Measurements from ENCODE around the gene FAIM2.

FAIM2 gene

DNA sequence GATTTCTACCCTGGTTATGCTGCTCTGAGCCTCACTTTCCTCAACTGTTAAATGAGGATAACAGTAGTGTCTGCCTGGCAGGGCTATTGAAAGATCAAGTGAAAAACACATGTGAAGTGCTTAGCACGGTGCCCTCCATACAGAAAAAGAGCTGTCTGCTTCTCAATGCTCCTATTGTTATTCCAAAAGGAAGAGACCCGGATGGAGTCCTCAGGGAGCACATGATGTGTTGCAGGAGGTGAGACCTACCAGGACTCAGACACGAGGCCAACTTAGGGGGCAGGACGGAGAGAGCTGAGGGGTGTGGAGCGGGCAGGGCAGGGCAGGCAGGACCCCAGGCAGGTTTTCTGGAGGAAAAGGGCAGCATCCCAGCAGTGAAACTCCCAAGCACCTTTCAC, 8.9 kb downstream of the FAIM2 start:
- DNase-seq (ENCODE audit: low read depth in 2 of 2) = no peak

DNA sequence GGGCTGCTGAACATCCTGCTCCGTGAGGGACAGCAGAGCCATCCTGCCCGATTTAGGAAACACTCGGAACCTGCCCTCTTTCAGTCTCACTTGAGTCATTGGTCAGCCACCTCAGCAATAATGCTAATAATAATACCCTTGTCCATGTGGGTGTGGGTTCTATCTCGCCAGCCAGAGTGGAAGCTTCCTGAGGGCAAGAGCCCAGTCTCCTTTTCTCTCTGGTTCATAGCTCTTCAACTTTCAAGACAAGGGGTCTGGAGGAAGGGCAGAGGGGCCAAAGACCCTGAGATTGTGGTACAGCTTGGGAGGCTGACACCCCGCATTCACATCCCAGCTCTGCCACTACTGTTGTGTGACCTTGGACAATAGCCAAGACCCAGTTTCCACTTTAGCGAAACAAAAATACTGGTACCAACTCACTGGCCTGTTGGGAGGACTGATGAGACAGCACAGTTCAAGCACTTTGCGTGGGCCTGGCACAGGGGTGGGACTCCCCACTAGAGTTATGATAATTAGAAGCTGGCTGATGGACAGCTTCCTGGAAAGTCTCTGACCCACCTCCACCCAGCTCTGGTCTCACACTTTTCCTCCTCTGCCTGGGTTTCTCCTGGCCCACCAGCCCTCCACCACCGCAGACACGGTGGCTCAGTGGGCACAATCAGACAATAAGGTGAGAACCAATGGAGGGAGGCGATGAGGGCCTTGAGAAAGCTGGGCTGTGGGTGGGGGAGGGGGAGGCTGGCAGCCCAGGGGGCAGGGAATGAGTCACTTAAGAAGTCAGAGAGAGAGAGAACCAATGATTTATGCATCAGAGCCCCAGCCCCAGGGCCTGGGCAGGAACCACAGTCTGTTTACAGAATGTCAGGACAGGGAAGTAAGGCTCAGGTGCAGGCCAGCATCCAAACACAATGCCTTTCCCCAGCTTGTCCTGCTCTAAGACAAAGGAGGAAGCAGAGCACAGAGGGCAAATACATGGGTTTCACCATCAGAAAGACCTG, 9.6 kb downstream of the FAIM2 start:
- no peak for DNase-seq (ENCODE audit: low read depth in 2 of 2)

DNA sequence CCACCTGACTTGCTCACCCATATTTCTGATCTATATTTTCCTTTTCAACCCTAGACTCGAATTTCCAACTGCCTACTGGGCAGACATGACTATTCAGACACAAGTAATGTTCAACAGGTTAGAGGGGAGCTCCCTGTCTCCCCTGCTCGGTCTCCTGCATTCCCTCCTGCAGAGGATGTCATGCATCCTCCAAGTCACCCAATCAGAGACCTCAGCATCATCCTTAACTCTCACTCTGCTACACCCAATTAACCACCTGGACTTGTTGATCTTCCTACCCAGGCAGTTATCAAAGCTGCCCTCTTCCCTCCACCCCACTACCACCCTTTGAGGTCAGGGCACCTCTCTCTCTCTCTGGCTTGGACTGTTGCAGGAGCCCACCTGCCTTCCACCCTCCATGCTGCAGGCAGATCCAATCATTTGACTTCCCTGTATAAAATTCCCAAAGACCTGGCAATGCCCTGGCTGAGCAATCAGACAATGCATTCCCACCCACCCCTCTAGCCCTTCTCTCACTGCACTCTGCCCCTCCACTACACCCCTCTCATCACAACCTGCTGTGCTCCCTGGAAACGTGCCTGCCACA, 10.9 kb downstream of the FAIM2 start:
- DNase-seq (ENCODE audit: low read depth in 2 of 2) = no peak

DNA sequence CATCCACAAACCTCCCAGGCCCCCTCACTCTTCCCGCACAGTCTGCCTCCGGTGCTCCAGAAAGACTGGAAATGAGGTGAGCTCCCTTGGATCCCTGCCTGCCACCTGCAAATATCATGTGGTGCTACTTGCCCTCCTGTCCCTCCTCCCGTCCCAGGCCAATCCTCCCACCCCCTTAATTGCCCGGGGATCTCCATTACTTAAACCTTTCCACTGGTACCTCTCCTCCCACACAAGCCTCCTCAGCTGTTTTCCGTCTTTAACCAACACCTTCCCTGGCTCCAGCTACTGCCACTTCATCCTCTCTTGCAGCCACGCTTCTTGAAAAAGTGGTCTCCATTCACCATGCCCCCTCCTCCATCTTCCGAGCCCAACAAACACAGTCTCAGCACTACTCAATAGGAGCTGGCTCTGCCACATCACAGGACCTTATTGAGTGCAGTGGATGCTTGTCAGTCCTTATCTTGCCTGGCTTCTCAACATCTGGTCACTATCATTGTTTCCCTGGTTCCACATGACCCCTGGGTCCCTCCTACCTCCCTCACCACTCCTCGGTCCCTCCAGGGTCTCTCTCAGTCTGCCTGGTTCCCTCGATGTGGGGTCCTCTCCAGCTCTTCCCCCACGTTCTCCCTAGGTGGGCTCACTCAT, 11.5 kb downstream of the FAIM2 start:
- no peak for DNase-seq (ENCODE audit: low read depth in 2 of 2)

DNA sequence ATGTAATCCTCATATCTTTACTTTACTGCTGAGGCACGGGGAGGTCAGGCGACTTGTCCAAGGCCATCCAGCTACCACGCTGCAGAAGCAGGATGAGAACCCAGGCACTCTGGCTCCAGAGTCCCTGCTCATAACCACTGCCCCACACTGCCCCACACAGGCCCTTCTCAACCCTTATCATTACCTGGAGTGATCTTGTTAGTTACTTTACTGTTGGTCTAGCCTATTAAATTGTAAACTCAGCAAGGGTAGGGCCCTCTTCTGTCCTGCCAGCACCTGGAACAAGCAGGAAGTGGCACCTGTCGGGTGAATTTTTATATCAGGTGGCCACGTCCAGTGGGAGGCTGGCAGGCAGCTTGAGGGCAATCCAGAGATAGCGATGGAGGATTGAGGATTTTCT, 12.2 kb downstream of the FAIM2 start:
- no peak for DNase-seq (ENCODE audit: low read depth in 2 of 2)

DNA sequence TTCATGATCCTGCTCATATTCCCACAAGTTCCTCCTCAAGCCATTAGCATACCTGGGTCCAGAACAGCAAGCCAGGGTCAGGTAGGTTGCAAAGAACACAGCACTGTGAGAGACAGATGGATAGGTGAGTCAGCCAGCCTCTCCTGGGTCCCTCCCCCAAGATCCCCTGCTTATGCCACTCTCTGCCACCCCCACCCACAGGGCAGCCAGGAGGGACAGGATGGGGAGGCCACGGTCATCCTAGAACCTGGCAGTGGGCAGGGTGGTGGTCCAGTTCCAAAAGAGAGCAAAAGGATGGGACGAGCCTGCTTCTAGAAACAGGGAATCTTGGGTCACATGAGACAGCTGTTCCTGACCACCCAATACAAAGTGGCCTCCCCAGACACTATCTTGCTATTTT, 12.7 kb downstream of the FAIM2 start:
- no peak for DNase-seq (ENCODE audit: low read depth in 2 of 2)

DNA sequence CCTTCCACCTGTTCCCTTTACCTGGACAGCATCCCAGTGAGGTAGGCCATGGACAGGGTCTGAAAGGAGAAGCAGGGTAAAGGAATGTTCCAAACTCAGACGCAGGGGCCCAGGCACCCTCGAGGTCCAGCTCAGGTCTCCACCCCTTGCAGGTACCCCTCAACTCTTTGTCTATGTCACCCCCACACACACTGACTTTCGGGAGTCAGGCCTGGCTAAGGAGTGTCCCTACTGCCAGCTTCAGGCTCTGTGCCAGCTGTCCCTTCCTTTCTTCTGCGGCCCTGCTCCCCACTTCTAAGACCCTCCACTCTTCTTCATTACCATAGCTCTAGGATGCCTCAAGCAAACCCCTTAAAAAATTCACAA, 13.6 kb downstream of the FAIM2 start:
- no peak for DNase-seq (ENCODE audit: low read depth in 2 of 2)

DNA sequence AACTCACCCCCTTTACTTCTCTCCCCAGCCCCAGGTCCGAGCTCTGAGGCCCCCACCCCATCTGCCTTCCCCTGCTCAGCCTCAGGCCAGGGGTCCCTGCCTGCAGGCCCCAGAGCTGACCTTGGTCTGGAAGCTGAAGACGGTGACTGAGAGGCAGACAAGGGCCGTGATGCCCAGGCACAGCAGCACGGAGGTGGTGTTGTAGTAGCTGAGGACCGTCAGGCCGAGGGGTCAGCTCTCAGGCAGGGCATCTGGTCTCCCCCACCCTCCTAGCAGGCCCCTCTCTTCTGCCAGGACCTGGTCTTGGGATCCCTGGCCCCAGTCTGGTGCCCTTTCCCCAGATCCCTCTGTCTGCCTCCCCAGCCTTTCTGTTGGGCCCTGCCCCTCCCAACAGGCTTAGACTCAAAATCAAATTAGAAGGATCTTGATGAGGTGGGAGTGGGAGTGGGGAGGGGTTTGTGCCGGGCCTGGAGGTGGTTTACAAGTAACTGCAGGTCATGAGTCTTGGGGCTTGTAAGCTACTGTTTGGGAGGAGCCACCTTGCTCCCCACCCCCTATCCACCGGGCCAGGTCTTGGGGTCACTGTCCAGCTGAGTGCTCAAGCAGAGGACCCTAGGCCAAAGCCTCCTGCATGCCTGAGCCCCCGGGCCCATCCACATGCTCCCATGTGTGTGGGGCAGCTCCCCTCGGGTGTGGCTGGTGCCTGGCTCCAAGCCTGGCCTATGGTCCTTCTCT, 14.2 kb downstream of the FAIM2 start:
- no peak for DNase-seq (ENCODE audit: low read depth in 2 of 2)

DNA sequence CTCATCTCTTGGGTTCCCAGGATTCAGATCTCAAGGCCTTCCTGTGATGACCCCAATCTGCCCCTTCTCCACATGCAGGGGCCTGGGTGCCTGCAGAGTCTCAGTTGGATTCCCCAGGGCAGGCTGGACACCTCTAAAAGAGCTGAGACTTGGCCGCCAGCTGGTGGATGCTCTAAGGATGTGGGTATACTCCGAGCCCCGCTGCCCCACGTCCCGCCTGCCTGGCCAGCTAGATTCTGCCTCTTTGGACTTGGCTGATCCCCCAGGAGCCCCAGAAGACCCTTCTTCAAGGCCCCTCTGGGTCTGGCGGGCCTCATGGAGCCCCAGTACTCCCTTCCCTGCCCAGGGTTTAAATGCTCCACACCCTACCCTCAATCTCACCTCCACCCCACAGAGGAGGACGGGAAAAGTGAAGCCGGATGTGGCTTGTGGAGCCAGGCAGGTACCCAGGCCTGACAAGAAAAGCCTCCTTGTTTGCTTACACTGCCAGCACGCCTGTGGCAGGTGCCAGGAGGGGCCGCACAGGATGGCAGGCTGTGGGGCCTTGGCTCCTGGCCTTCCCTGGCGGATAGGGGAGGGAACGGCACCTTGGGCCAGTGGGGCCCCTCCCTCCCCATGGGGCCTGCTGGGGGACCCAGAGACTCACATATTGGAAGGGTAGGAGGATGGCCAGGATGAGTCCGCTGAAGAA, 15.1 kb downstream of the FAIM2 start:
- no peak for DNase-seq (ENCODE audit: low read depth in 2 of 2)

DNA sequence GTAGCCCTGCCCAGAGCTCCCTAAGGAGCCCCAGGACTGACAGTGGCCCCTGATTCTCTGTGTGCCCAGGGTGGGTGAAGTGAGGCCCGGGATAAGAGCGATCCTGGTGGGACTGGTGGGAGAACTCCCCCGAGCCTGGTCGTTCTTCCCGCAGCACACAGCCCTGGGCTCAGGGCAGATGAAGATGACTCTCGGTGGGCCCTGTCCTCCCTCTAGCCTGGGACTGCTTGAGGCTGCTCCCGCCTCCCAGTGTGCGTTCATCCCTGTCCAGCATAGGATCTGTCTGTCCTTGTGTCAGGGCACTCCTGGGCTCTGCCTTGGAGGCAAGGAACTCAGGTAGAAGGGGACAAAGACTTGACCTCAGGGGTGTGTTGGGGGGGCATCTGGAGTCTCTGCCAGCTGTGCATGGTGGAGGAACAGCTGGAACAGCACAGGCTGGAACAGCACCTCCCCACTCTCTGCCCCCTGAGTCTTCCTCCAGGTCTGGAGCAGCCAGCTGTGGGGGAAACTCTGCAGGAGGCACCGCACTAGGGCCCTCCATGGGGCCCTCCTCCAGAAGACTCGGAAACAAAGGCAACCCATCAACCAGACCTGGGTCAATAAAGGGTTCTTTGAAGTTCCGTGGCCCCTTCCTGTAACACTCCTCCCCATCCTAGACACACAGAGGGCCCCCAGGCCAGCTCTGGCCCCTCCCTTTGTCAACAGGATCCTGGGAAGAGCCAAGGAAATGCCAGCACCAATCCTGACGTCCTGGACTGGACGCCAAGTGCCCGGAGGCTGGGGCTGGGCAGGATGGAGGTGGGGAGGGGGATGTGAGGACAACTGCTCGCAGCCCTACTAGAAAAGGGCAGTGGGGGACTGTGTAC, 15.9 kb downstream of the FAIM2 start:
- no peak for DNase-seq (ENCODE audit: low read depth in 2 of 2)

DNA sequence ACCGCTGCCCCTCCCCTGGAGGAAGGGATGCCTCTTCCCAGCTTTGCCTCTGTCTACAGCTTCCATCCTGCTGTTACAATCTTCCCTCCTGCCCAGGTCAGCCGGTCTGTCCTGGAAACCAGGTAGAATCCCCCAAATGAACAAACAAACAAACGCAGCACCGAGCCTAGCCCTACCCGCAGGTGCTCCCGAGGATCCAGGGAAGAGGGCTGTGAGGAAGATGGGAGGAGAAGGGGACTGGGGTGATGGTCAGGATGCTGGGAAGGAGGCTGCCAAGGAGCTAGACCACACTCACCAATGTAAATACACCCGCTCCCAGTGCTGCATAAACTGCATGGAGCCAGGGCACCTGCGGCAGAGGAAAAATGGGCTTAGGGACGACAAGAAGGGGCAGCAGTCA, 16.6 kb downstream of the FAIM2 start:
- DNase-seq (ENCODE audit: low read depth in 2 of 2) = no peak

DNA sequence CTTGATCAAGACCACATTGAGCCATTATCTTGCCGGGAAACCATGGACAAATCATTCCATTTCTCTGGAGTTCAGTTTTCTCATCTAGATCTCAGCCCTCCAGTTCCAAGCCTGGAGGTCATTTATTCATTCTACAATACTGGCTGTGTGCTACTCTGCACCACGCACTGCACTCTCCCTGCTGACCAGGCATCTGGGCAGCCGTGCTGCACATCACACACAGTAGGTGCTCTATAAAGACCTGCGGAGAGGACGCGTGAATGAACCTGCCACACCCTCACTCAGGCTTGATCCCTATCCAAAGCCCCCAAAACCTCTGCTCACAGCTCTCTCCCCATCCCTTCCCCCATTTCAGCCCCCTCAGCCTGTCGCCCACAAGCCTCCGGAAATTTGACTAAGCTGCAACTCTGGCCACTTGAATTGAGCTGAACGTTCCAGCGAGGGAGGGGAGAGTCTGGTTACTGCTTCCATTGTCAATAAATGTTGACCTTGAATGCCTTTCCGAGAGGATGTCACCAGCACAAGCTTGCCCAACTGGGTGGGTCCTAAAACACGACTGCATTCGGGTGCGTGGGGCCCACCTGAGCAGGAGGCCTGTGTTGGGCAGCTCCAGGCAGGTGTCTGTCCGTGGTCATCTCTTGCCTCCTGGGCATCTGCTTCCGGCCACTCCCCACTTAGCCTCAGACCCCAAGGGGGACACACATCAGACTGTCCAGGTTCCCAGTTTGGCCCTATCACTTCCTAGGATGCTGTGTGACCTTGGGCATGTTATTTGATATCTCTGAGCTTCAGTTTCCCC, 17.8 kb downstream of the FAIM2 start:
- DNase-seq (ENCODE audit: low read depth in 2 of 2) = no peak

DNA sequence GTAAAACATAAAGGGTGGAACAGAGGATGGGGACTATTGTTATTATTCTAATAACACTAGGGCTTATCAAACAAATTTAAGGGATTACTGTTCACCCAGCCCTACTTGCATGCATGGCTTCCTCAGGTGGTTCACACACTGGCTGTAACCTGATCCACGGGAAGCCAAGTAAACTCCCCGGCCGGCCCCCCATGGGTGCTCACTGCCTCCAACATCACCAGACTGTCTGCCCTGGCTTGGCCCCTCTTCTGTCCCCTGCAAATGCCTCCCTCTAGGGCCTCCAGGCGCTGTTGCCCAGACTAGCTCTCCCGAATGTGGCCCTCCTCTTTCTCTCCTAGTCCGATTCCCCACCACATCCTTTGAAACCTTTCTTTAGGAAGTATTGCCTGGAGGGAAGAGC, 18.6 kb downstream of the FAIM2 start:
- no peak for DNase-seq (ENCODE audit: low read depth in 2 of 2)

DNA sequence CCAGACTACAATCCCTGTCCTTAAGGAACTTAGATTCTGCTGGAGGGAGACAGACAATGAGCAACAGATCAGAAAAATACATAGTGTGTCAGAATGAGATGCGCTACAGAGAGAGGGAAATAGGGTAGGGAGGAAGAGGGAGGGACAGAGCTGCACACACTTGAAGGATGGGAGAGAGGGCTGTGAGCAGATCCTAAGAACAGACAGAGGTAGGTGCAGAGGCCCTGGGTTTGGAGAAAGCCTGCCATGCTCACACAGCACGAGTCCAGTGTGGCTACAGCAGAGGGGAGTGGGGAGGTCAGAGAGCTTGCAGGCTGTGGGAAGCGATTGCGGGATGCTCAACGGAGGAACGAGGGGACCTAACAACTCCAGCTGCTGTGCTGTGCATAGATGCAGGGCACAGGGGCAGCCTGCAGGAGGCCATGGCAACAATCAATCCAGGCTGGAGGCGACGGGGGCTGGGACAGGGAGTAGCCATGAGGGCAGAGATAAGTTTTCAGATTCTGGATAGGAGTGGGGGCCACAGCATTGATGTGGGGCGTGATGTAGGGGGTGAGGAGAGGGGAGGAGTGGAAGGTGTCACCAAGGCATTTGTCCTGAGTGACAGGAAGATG, 20.7 kb downstream of the FAIM2 start:
- no peak for DNase-seq (ENCODE audit: low read depth in 2 of 2)

DNA sequence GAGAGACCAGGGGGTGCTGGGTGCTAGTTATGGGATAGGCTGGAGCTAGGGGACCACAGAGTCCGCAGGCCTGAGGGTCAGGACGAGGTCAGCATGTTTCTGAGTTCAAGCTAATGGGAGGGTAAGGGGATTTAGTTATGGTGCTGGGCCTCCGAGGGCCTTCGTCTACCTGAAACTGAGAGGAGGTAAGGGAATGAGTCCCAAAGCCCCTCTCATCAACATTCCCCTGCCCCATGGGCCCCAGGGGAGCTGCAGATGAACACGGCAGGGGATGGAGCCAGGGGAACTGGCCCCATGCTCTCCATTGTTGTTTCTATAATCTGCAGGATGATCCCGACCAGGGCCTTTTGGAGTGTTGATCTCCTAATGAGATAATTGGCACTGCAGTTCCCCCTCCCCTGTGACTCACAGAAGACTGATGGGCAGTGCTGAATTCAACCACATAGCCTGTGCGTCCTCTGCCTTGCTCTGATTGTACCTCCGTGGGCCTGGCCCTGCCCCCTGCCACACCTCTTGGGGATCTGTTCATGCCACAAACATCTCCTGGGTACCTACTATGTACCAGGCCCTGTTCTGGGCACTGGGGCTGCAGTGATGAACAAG, 21.4 kb downstream of the FAIM2 start:
- no peak for DNase-seq (ENCODE audit: low read depth in 2 of 2)

DNA sequence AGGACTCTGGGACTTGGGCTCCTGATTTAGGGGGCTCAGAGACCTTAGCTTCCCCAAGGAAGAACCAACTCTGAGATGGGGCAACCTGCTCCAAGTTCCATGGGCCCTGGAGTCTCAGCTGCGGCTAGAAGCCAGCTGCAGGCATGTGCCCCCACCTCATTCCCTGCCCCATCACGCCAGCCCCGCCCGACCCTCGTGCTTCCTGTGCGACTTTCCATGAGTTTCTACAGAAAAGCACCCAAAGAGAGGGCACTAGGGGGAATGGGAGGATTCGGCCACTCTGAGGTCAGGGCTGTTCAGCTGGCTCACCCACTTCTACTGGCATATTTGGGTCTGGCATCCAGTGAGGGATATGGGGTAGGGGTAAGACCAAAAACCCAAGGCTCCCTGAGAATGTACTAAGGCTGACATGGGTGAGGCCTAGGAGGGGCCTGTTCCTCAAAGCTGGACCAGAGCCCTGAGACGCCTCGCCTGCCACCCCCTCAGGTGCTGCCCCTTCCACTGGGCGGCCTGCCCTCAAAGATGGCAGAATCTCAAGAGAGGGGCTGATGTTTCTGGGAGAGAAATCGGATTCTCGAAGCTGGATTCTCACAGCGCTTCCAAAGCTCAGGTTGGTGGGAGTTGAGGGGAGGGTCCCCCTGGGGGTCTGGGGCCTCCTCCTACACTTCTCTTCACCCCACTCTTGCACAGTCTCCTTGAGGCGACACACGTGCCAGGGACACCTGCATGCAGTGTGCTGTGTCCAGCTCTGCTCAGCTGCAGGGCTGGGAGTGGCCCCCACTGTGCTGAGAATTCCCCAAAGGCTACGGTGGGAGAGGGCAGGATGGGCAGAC, 22.1 kb downstream of the FAIM2 start:
- no peak for DNase-seq (ENCODE audit: low read depth in 2 of 2)

DNA sequence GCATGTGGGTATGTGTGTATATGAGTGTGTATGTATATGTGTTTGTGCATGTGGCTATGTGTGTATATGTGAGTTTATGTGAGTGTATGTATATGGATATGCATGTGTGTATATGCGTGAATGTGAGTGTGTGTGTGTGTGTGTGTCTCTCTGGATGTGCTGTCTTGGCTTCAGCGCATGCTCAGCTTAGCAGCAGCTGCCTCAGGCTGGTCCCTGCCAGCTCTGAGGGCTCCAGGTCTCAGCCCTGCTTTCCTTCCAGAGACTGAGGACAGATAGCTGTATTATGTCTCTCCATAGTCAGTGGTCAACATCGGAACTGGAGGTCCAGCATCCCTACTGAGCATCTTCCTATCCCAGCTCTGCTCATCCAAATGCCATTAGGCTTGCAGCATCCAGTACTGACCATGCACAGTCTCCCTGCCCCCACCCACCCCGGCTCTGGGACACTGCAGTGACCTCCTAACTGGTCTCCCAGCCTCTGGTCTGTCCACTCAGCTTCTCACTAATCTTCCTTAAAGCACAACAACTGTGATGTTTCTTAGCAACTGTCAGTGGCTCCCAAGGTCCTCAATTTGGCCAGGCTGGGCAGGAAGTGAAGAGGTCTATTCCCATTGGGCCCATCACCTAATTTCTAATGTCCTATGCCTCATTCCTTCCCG, 22.8 kb downstream of the FAIM2 start:
- DNase-seq (ENCODE audit: low read depth in 2 of 2) = no peak

All from fibroblast of skin of left quadriceps (primary cell).